K562 (cell line): ENCODE results near the gene ANKRD60. TPM values are rescaled to one million over a fixed set of nuclear protein-coding genes. Genes with fewer than 3 reads are reported as not detected.

Experiments
- ATAC-seq: fragments of 200-7000 bp; cut with Tn5 transposase; 3 replicates; pipeline ENCODE4 v1.9.1; 2020; ENCODE audit warnings: moderate library complexity
- BruUV-seq: library from RNA; stranded (reverse); fragments of 400-500 nt; replicated peaks from 2 replicates; lab custom pipeline; 2021; lab: Mats Ljungman, UMichigan
- CTCF ChIA-PET: fragments of 300-600 bp; formaldehyde crosslinking; extraction: SDS; loops from one replicate; lab custom pipeline; 2021; ENCODE audit warnings: low intra/inter-chr PET ratio; lab: Yijun Ruan, JAX
- POLR2A ChIA-PET: fragments of 300-600, 350-650 bp; sonication (Branson Sonifier 250); formaldehyde crosslinking; extraction: SDS; loops from one replicate; lab custom pipeline; 2021; ENCODE audit warnings: antibody characterized with exemption, inconsistent platforms; lab: Yijun Ruan, JAX
- DNase-seq, 4 experiments: peaks; one replicate each; pipeline versions ENCODE4 v3.0.0 to v3.0.0-alpha.2; 2011 to 2018; ENCODE audit warnings: low spot score in 3 of 4, mixed read lengths in 3 of 4; ENCODE audit errors: extremely low read depth in 1 of 4
- FAIRE-seq: peaks from 2 replicates; lab custom pipeline; 2011; peaks lifted over from hg19 to GRCh38; lab: Jason Lieb, UNC
- H2AFZ ChIP-seq: 2 replicates; pipeline ENCODE4 v1.6.0; 2011; ENCODE audit warnings: low read depth, low read length, control low read depth, inconsistent platforms
- H3K27ac ChIP-seq: fragments of 200-600 bp; 3 replicates; pipeline ENCODE4 v1.8.0; 2011; ENCODE audit warnings: low read depth, mild to moderate bottlenecking, control low read depth, inconsistent platforms, low read length, moderate library complexity, mixed read lengths; ENCODE audit errors: extremely low read depth
- H3K27me3 ChIP-seq, 2 experiments: fragments of 300-600 bp in 1 of 2; 2 replicates in 1 of 2; 3 replicates in 1 of 2; pipeline versions ENCODE4 v1.6.0 to v1.8.0; 2011; ENCODE audit warnings: inconsistent platforms in 2 of 2, low read length in 2 of 2, mild to moderate bottlenecking in 1 of 2, mixed read lengths in 1 of 2, moderate library complexity in 1 of 2; ENCODE audit not compliant: control insufficient read depth in 2 of 2, insufficient read depth in 2 of 2
- H3K36me3 ChIP-seq: fragments of 300-600 bp; 3 replicates; pipeline ENCODE4 v1.8.0; 2011; ENCODE audit warnings: mild to moderate bottlenecking, low read length, inconsistent platforms; ENCODE audit not compliant: control insufficient read depth, insufficient read depth
- H3K4me1 ChIP-seq, 2 experiments: fragments of 200-600 bp in 1 of 2; replicated peaks in 1 of 2; 2 replicates in 1 of 2; 3 replicates in 1 of 2; pipeline versions ENCODE4 v1.5.1 to v1.8.0; 2011; ENCODE audit warnings: inconsistent platforms in 2 of 2, low read length in 2 of 2, mild to moderate bottlenecking in 1 of 2, mixed read lengths in 1 of 2, moderate library complexity in 1 of 2; ENCODE audit not compliant: control insufficient read depth in 2 of 2, insufficient read depth in 2 of 2
- H3K4me2 ChIP-seq: 2 replicates; pipeline ENCODE4 v1.6.1; 2011; ENCODE audit warnings: low read length, control low read depth, inconsistent platforms, mixed read lengths; ENCODE audit not compliant: insufficient read depth
- H3K4me3 ChIP-seq: fragments of 200-600 bp; sonication (generic), shearing (Covaris generic); 2 replicates; pipeline ENCODE4 v1.5.1; 2016; ENCODE audit warnings: control low read depth, inconsistent platforms
- H3K79me2 ChIP-seq: fragments of 200-600 bp; 3 replicates; pipeline ENCODE4 v1.8.0; 2011; ENCODE audit warnings: low read length, inconsistent platforms; ENCODE audit not compliant: control insufficient read depth, insufficient read depth
- H3K9ac ChIP-seq, 2 experiments: 2 replicates each; pipeline versions ENCODE4 v1.6.0 to v1.6.1; 2011; ENCODE audit warnings: low read depth in 2 of 2, low read length in 2 of 2, control low read depth in 1 of 2, inconsistent platforms in 1 of 2, mild to moderate bottlenecking in 1 of 2, mixed read lengths in 1 of 2; ENCODE audit not compliant: insufficient read depth in 1 of 2
- H3K9me1 ChIP-seq: one replicate; pipeline ENCODE4 v1.6.0; 2011; ENCODE audit warnings: inconsistent platforms, mild to moderate bottlenecking, low read length, moderate library complexity; ENCODE audit not compliant: control insufficient read depth, insufficient read depth
- H3K9me3 ChIP-seq: replicated peaks from 2 replicates; pipeline ENCODE4 v1.5.1; 2011; ENCODE audit warnings: low read depth, low read length, inconsistent platforms; ENCODE audit not compliant: control insufficient read depth, insufficient read depth
- H4K20me1 ChIP-seq: replicated peaks from 2 replicates; pipeline ENCODE4 v1.6.1; 2011; ENCODE audit warnings: low read length, inconsistent platforms, mixed read lengths; ENCODE audit not compliant: control insufficient read depth, insufficient read depth
- EP300 ChIP-seq: IDR thresholded peaks from 2 replicates; pipeline ENCODE4 v1.6.1; 2012; ENCODE audit warnings: low read length, improper control_type of control experiment
- SIRT6 ChIP-seq: IDR thresholded peaks from one replicate; pipeline ENCODE4 v1.6.1; 2012; ENCODE audit warnings: low read depth, mild to moderate bottlenecking, control low read depth, inconsistent platforms, low read length, moderate library complexity
- SMARCC2 ChIP-seq: fragments of 450-650 bp; IDR thresholded peaks from 2 replicates; pipeline ENCODE4 v1.6.1; 2017; ENCODE audit warnings: antibody characterized with exemption, moderate library complexity, mild to moderate bottlenecking, low read depth
- SMC3 ChIP-seq: conservative IDR thresholded peaks from 2 replicates; pipeline ENCODE4 v1.6.1; 2011; ENCODE audit warnings: low read depth, low read length, improper control_type of control experiment; ENCODE audit not compliant: insufficient read depth
- THRAP3 ChIP-seq: fragments of 450-650 bp; IDR thresholded peaks from 2 replicates; pipeline ENCODE4 v1.6.1; 2016; ENCODE audit warnings: mild to moderate bottlenecking, inconsistent platforms, borderline replicate concordance
- WGBS: fragments of 100-300 bp; shearing (Covaris generic); methylation state at CpG from one replicate; pipeline ENCODE4 v1.1.6; 2016; ENCODE audit warnings: low coverage, mixed read lengths; ENCODE audit not compliant: insufficient coverage; ENCODE audit errors: missing lambda C conversion rate; 5-methylcytosine and 5-hydroxymethylcytosine counted together
- in situ Hi-C: fragments of 300-500 bp; cut with MboI; formaldehyde crosslinking; loops from 4 replicates; pipeline ENCODE4 v1.15.0; 2018; ENCODE audit warnings: inconsistent platforms, mixed read lengths
- intact Hi-C: fragments of 100-400 bp; cut with micrococcal nuclease; formaldehyde crosslinking; loops from 2 replicates; pipeline ENCODE4 v1.14.2; 2022
- polyA plus RNA-seq, 8 experiments: library from polyadenylated mRNA; depleted of rRNA in 4 of 8; stranded (reverse) in 5 of 8; unstranded in 3 of 8; fragments of >200 nt; fragmentation: Nextera tagmentation in 2 of 8; fragmentation: Illumina TruSeq in 1 of 8; extraction: Ambion mirVana in 2 of 8; extraction: Trizol in 1 of 8; gene quantifications; 2 replicates each; pipeline versions ENCODE4 v1.2.1 to v1.2.3, GENCODE V29; 2011 to 2014; ENCODE audit warnings: inconsistent platforms in 1 of 8, missing spikeins in 1 of 8
- total RNA-seq, 7 experiments: library from RNA; depleted of rRNA in 6 of 7; stranded (reverse); fragments of >200 nt in 6 of 7; fragmentation: Illumina TruSeq in 2 of 7; extraction: Trizol in 2 of 7; gene quantifications; 2 replicates each; pipeline versions ENCODE4 v1.2.1 to v1.2.3, GENCODE V29; 2011 to 2021; ENCODE audit warnings: low replicate concordance in 1 of 7
- TF ChIP-seq, protein P1 (sequence below): fragments of 250-450 bp; sonication (Bioruptor Pico); IDR thresholded peaks from 2 replicates; pipeline ENCODE4 v1.8.0; 2022; ENCODE audit warnings: inconsistent platforms, mild to moderate bottlenecking, moderate library complexity, borderline replicate concordance
- TF ChIP-seq, protein P2 (sequence below): fragments of 200-800 bp; sonication (Bioruptor generic); IDR thresholded peaks from 2 replicates; pipeline ENCODE4 v1.6.1; 2016; ENCODE audit warnings: missing genetic modification characterization, missing compliant biosample characterization

Gene ANKRD60
- total and polyA plus RNA-seq, 9 of the 15 experiments (the other 6 are each of a cell fraction or from before 2014, with no cell fraction given) = not detected

DNA sequence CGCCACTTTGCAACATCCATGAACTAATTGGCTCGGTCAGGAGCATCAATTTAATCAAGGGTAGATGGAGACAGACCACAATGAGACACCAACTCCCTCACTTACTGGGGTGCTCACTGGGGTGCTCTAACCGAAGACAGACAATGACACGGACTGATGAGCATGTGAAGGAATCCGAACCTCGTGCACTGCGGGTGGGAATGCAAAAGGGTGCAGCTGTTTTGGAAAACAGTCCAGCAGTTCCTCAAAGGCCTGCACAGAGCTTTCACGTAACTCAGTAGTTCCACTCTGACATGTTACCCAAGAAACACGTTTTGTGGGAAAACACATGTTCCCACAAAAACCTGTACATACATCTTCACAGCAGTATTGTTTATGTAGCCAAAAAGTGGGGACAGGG is 26.8 kb downstream of the ANKRD60 start:
- TF ChIP-seq, protein P1, sequence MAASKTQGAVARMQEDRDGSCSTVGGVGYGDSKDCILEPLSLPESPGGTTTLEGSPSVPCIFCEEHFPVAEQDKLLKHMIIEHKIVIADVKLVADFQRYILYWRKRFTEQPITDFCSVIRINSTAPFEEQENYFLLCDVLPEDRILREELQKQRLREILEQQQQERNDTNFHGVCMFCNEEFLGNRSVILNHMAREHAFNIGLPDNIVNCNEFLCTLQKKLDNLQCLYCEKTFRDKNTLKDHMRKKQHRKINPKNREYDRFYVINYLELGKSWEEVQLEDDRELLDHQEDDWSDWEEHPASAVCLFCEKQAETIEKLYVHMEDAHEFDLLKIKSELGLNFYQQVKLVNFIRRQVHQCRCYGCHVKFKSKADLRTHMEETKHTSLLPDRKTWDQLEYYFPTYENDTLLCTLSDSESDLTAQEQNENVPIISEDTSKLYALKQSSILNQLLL (CRISPR knock-in tag) = no peak
- TF ChIP-seq EP300 (no peak), THRAP3 (no peak)
- TF ChIP-seq, all 486 proteins: peak for 0
- no peak for DNase-seq
- H3K9me3 ChIP-seq = no peaks in the 10 kb centered on the region
- ATAC-seq = no peak
- H3K9me1 ChIP-seq = no peaks in the 10 kb centered on the region
- H3K4me1 ChIP-seq = peaks cover 0 to 3% of the 10 kb centered on the region in 2 experiments; a peak in 1 of 5 replicates
- no peak overlapping the region for H3K9ac ChIP-seq
- intact Hi-C loops (no loop called here), in situ Hi-C loops (loop anchor here (10.0 to 25.0 kb wide), 3 partner anchors 589 to 814 kb away; partner anchors contain the start of genes CTCFL, RBM38 and ZBP1)
- H2AFZ ChIP-seq = no peak overlapping the region
- POLR2A ChIA-PET = interaction anchor here (0.6 kb wide), 1 partner anchor 547 kb away, joined by 3 read pairs; no protein-coding TSS in a partner anchor
- no peak overlapping the region for H3K4me3 ChIP-seq
- H4K20me1 ChIP-seq = 0 out of 2 replicates have a peak, but pooled peaks cover 5% of the 10 kb centered on the region
- no peaks in the 10 kb centered on the region for H3K79me2 ChIP-seq
- no peak for FAIRE-seq
- BruUV-seq = no TSS peak
- peaks cover 21 to 55% of the 10 kb centered on the region in 2 experiments; a peak in 3 of 5 replicates for H3K27me3 ChIP-seq
- WGBS = under 1% methylated on average over 9 of the region's 9 CpGs
- no peaks in the 10 kb centered on the region for H3K36me3 ChIP-seq
- no peak overlapping the region for H3K4me2 ChIP-seq
- no peak overlapping the region for H3K27ac ChIP-seq
- CTCF ChIA-PET = no interaction called here

DNA sequence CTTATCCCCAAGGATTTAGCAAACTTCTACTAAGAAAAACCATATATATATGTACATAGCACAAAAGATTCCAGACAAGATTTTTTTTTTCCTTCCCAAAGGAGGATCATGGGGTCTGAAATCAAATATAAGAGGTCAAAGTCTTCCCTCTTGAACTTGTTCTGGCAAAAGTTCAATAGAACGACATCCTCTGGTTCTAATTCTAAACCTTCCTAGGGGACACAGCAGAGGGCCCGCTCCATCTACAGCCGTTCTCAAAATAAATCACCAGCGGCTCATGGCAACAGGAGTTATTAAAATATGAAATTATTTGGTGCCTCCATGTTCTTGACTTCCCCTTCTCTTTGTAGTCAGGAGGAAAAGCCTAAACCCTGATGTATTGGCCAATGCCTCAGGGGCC is 29.0 kb downstream of the ANKRD60 start:
- 0 out of 2 replicates have a peak, but pooled peaks cover 5% of the 10 kb centered on the region for H4K20me1 ChIP-seq
- intact Hi-C loops (no loop called here), in situ Hi-C loops (no loop called here)
- H2AFZ ChIP-seq = no peak overlapping the region
- no peaks in the 10 kb centered on the region for H3K9me1 ChIP-seq
- H3K36me3 ChIP-seq = no peaks in the 10 kb centered on the region
- FAIRE-seq (no peak), ATAC-seq (no peak), DNase-seq (no peak)
- H3K4me1 ChIP-seq = peaks cover 0 to 3% of the 10 kb centered on the region in 2 experiments; a peak in 1 of 5 replicates
- no peak overlapping the region for H3K9ac ChIP-seq
- no peaks in the 10 kb centered on the region for H3K9me3 ChIP-seq
- CTCF ChIA-PET = interaction anchor here (0.7 kb wide), 1 partner anchor 9 kb away, joined by 4 read pairs; no protein-coding TSS in a partner anchor
- no peak overlapping the region for H3K4me3 ChIP-seq
- no peaks in the 10 kb centered on the region for H3K79me2 ChIP-seq
- H3K4me2 ChIP-seq = no peak overlapping the region
- no TSS peak for BruUV-seq
- WGBS = 1% methylated on average over 4 of the region's 4 CpGs
- POLR2A ChIA-PET = no interaction called here
- H3K27me3 ChIP-seq = peaks cover 21 to 37% of the 10 kb centered on the region in 2 experiments; a peak in 3 of 5 replicates
- H3K27ac ChIP-seq = no peak overlapping the region
- TF ChIP-seq, protein P2, sequence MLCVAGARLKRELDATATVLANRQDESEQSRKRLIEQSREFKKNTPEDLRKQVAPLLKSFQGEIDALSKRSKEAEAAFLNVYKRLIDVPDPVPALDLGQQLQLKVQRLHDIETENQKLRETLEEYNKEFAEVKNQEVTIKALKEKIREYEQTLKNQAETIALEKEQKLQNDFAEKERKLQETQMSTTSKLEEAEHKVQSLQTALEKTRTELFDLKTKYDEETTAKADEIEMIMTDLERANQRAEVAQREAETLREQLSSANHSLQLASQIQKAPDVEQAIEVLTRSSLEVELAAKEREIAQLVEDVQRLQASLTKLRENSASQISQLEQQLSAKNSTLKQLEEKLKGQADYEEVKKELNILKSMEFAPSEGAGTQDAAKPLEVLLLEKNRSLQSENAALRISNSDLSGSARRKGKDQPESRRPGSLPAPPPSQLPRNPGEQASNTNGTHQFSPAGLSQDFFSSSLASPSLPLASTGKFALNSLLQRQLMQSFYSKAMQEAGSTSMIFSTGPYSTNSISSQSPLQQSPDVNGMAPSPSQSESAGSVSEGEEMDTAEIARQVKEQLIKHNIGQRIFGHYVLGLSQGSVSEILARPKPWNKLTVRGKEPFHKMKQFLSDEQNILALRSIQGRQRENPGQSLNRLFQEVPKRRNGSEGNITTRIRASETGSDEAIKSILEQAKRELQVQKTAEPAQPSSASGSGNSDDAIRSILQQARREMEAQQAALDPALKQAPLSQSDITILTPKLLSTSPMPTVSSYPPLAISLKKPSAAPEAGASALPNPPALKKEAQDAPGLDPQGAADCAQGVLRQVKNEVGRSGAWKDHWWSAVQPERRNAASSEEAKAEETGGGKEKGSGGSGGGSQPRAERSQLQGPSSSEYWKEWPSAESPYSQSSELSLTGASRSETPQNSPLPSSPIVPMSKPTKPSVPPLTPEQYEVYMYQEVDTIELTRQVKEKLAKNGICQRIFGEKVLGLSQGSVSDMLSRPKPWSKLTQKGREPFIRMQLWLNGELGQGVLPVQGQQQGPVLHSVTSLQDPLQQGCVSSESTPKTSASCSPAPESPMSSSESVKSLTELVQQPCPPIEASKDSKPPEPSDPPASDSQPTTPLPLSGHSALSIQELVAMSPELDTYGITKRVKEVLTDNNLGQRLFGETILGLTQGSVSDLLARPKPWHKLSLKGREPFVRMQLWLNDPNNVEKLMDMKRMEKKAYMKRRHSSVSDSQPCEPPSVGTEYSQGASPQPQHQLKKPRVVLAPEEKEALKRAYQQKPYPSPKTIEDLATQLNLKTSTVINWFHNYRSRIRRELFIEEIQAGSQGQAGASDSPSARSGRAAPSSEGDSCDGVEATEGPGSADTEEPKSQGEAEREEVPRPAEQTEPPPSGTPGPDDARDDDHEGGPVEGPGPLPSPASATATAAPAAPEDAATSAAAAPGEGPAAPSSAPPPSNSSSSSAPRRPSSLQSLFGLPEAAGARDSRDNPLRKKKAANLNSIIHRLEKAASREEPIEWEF (CRISPR knock-in tag) = no peak
- TF ChIP-seq SMC3 (no peak), SIRT6 (no peak), SMARCC2 (no peak)
